ENCODE data around the gene OR10K1.
"Not testable (repeated sequence)": the region's sequence is repeated elsewhere in the genome, so short reads cannot be mapped to it uniquely, and the experiment has no call there.

OR10K1 gene

GRCh38 chr1:158461534-158461933 lies at the start of gene OR10K1:
Gene OR10K1, plus strand, starts transcription at chr1:158461834. Its CDS starts 3,728 bp downstream, at chr1:158465562.
- TF ChIP-seq CTCF (IDR thresholded peaks at IDR 0.05; ENCODE audit: borderline replicate concordance, insufficient read depth, low read depth, low read length) = no peak
- no peak within 1 kb of the TSS for H3K4me3 ChIP-seq (ENCODE audit: low read depth, low read length)

GRCh38 chr1:158414651-158415345 lies 46.8 kb upstream of the OR10K1 start:
- no peak overlapping the region for H3K4me3 ChIP-seq (ENCODE audit: low read depth, low read length)
- TF ChIP-seq CTCF (IDR thresholded peaks at IDR 0.05; ENCODE audit: borderline replicate concordance, insufficient read depth, low read depth, low read length) = no peak

GRCh38 chr1:158417586-158417985 lies 44.0 kb upstream of the OR10K1 start:
- no peak overlapping the region for H3K4me3 ChIP-seq (ENCODE audit: low read depth, low read length)
- TF ChIP-seq CTCF (IDR thresholded peaks at IDR 0.05; ENCODE audit: borderline replicate concordance, insufficient read depth, low read depth, low read length) = no peak

GRCh38 chr1:158422212-158422611 lies 39.4 kb upstream of the OR10K1 start:
- no peak for TF ChIP-seq CTCF (IDR thresholded peaks at IDR 0.05; ENCODE audit: borderline replicate concordance, insufficient read depth, low read depth, low read length)
- H3K4me3 ChIP-seq (ENCODE audit: low read depth, low read length) = no peak overlapping the region

GRCh38 chr1:158425027-158425426 lies 36.6 kb upstream of the OR10K1 start:
- no peak for TF ChIP-seq CTCF (IDR thresholded peaks at IDR 0.05; ENCODE audit: borderline replicate concordance, insufficient read depth, low read depth, low read length)
- H3K4me3 ChIP-seq (ENCODE audit: low read depth, low read length) = no peak overlapping the region

GRCh38 chr1:158426137-158426536 lies 35.5 kb upstream of the OR10K1 start, which contains the start of gene OR10K2:
Gene OR10K2, minus strand, starts transcription at chr1:158426237. Its CDS starts 5,371 bp downstream, at chr1:158420866.
- no peak for TF ChIP-seq CTCF (IDR thresholded peaks at IDR 0.05; ENCODE audit: borderline replicate concordance, insufficient read depth, low read depth, low read length)

GRCh38 chr1:158430163-158430562 lies 31.5 kb upstream of the OR10K1 start:
- H3K4me3 ChIP-seq (ENCODE audit: low read depth, low read length) = not testable (repeated sequence)

More at GRCh38 chr1:158426137-158426536, 35.5 kb upstream of the OR10K1 start, which contains the start of gene OR10K2:
- no peak within 1 kb of the TSS for H3K4me3 ChIP-seq (ENCODE audit: low read depth, low read length)
